SJCRH30 (cell line): ENCODE measurements around the gene SESN1. TPM values are rescaled to one million over a fixed set of nuclear protein-coding genes. Genes with fewer than 3 reads are reported as not detected.

Experiments used
- DNase-seq, 2 experiments: peaks; one replicate each; pipeline ENCODE4 v3.0.0-alpha.2; 2015 to 2020
- H3K27ac ChIP-seq: fragments of 250-450 bp; sonication (Bioruptor Pico); 2 replicates; pipeline ENCODE4 v1.5.1; 2020; ENCODE audit warnings: mild to moderate bottlenecking, moderate library complexity
- H3K27me3 ChIP-seq: fragments of 250-450 bp; sonication (Bioruptor Pico); 2 replicates; pipeline ENCODE4 v1.5.1; 2020; ENCODE audit warnings: mild to moderate bottlenecking, moderate library complexity
- H3K36me3 ChIP-seq: fragments of 250-450 bp; sonication (Bioruptor Pico); 2 replicates; pipeline ENCODE4 v1.5.1; 2020; ENCODE audit warnings: mild to moderate bottlenecking, moderate library complexity
- H3K4me1 ChIP-seq: fragments of 250-450 bp; sonication (Bioruptor Pico); 2 replicates; pipeline ENCODE4 v1.5.1; 2020; ENCODE audit warnings: mild to moderate bottlenecking, moderate library complexity
- H3K4me3 ChIP-seq: fragments of 250-450 bp; sonication (Bioruptor Pico); 2 replicates; pipeline ENCODE4 v1.5.1; 2020; ENCODE audit warnings: mild to moderate bottlenecking, moderate library complexity
- H3K9me3 ChIP-seq: fragments of 250-450 bp; sonication (Bioruptor Pico); replicated peaks from 2 replicates; pipeline ENCODE4 v1.5.1; 2020; ENCODE audit warnings: mild to moderate bottlenecking, moderate library complexity
- total RNA-seq: library from RNA; depleted of rRNA; stranded (reverse); fragments of >200 nt; shearing (Covaris generic); gene quantifications from 2 replicates; pipeline ENCODE4 v1.2.3, GENCODE V29; 2014

Gene SESN1
- total RNA-seq, 1 experiment from 2014 or later, result 23.7 TPM

- Histone ChIP-seq H3K4me3 (no peak overlapping the region), H3K4me1 (0 out of 2 replicates have a peak, but pooled peaks cover 3% of the 10 kb centered on the region), H3K27me3 (no peaks in the 10 kb centered on the region), H3K9me3 (no peaks in the 10 kb centered on the region), H3K27ac (no peak overlapping the region), H3K36me3 (no peaks in the 10 kb centered on the region)
- no peak for DNase-seq
These were observed 124.9 kb downstream of the SESN1 start for GRCh38 chr6:108969776-108970175.

GRCh38 chr6:108968325-108969316 is 126.0 kb downstream of the SESN1 start:
- no peak overlapping the region for H3K4me3 ChIP-seq
- no peaks in the 10 kb centered on the region for H3K9me3 ChIP-seq
- no peaks in the 10 kb centered on the region for H3K36me3 ChIP-seq
- no peak overlapping the region for H3K27ac ChIP-seq
- no peaks in the 10 kb centered on the region for H3K27me3 ChIP-seq
- H3K4me1 ChIP-seq, result 0 out of 2 replicates have a peak, but pooled peaks cover 3% of the 10 kb centered on the region
- DNase-seq, result no peak

GRCh38 chr6:108966855-108967755 is 127.5 kb downstream of the SESN1 start:
- no peak overlapping the region for H3K27ac ChIP-seq
- H3K9me3 ChIP-seq, result no peaks in the 10 kb centered on the region
- no peaks in the 10 kb centered on the region for H3K27me3 ChIP-seq
- H3K36me3 ChIP-seq, result no peaks in the 10 kb centered on the region
- 0 out of 2 replicates have a peak, but pooled peaks cover 3% of the 10 kb centered on the region for H3K4me1 ChIP-seq
- peak overlapping the region; percentile 20 for H3K4me3 ChIP-seq
- peak; percentile 59 to 76 for DNase-seq

GRCh38 chr6:108966251-108966650 is 128.4 kb downstream of the SESN1 start:
- 0 out of 2 replicates have a peak, but pooled peaks cover 3% of the 10 kb centered on the region for H3K4me1 ChIP-seq
- no peaks in the 10 kb centered on the region for H3K9me3 ChIP-seq
- peak overlapping the region; percentile 20 for H3K4me3 ChIP-seq
- no peaks in the 10 kb centered on the region for H3K36me3 ChIP-seq
- DNase-seq, result no peak
- H3K27me3 ChIP-seq, result no peaks in the 10 kb centered on the region
- H3K27ac ChIP-seq, result no peak overlapping the region

- no peaks in the 10 kb centered on the region for H3K9me3 ChIP-seq
- DNase-seq, result no peak
- no peaks in the 10 kb centered on the region for H3K4me1 ChIP-seq
- H3K4me3 ChIP-seq, result no peak overlapping the region
- H3K27ac ChIP-seq, result no peak overlapping the region
- no peaks in the 10 kb centered on the region for H3K36me3 ChIP-seq
- H3K27me3 ChIP-seq, result no peaks in the 10 kb centered on the region
These were observed 132.7 kb downstream of the SESN1 start for GRCh38 chr6:108961985-108962384.

GRCh38 chr6:108961077-108961476 is 133.6 kb downstream of the SESN1 start:
- no peak overlapping the region for H3K27ac ChIP-seq
- no peak overlapping the region for H3K4me3 ChIP-seq
- no peaks in the 10 kb centered on the region for H3K36me3 ChIP-seq
- H3K27me3 ChIP-seq, result no peaks in the 10 kb centered on the region
- no peak for DNase-seq
- H3K4me1 ChIP-seq, result no peaks in the 10 kb centered on the region
- no peaks in the 10 kb centered on the region for H3K9me3 ChIP-seq

- Histone ChIP-seq H3K9me3 (no peaks in the 10 kb centered on the region), H3K4me3 (no peak overlapping the region), H3K27ac (no peak overlapping the region), H3K27me3 (no peaks in the 10 kb centered on the region), H3K4me1 (no peaks in the 10 kb centered on the region), H3K36me3 (no peaks in the 10 kb centered on the region)
- DNase-seq, result no peak
These were observed 134.0 kb downstream of the SESN1 start for GRCh38 chr6:108960601-108961000.

GRCh38 chr6:108959972-108960582 is 134.6 kb downstream of the SESN1 start:
- Histone ChIP-seq H3K4me3 (no peak overlapping the region), H3K27ac (no peak overlapping the region), H3K36me3 (no peaks in the 10 kb centered on the region), H3K9me3 (no peaks in the 10 kb centered on the region), H3K4me1 (no peaks in the 10 kb centered on the region), H3K27me3 (no peaks in the 10 kb centered on the region)
- no peak for DNase-seq

GRCh38 chr6:108958900-108959770 is 135.5 kb downstream of the SESN1 start:
- Histone ChIP-seq H3K9me3 (no peaks in the 10 kb centered on the region), H3K27me3 (no peaks in the 10 kb centered on the region), H3K36me3 (no peaks in the 10 kb centered on the region), H3K4me3 (no peak overlapping the region), H3K27ac (no peak overlapping the region), H3K4me1 (no peaks in the 10 kb centered on the region)
- DNase-seq, result no peak

GRCh38 chr6:108957221-108957620 is 137.4 kb downstream of the SESN1 start:
- DNase-seq, result no peak
- no peaks in the 10 kb centered on the region for H3K4me1 ChIP-seq
- H3K27me3 ChIP-seq, result no peaks in the 10 kb centered on the region
- no peak overlapping the region for H3K4me3 ChIP-seq
- no peaks in the 10 kb centered on the region for H3K36me3 ChIP-seq
- H3K9me3 ChIP-seq, result no peaks in the 10 kb centered on the region
- no peak overlapping the region for H3K27ac ChIP-seq

GRCh38 chr6:108955329-108955949 is 139.2 kb downstream of the SESN1 start:
- H3K36me3 ChIP-seq, result no peaks in the 10 kb centered on the region
- H3K4me3 ChIP-seq, result no peak overlapping the region
- no peaks in the 10 kb centered on the region for H3K27me3 ChIP-seq
- no peak for DNase-seq
- H3K4me1 ChIP-seq, result no peaks in the 10 kb centered on the region
- H3K27ac ChIP-seq, result no peak overlapping the region
- no peaks in the 10 kb centered on the region for H3K9me3 ChIP-seq

- Histone ChIP-seq H3K4me1 (no peaks in the 10 kb centered on the region), H3K36me3 (no peaks in the 10 kb centered on the region), H3K4me3 (no peak overlapping the region), H3K9me3 (no peaks in the 10 kb centered on the region), H3K27me3 (no peaks in the 10 kb centered on the region), H3K27ac (no peak overlapping the region)
- DNase-seq, result no peak
These were observed 141.0 kb downstream of the SESN1 start for GRCh38 chr6:108953681-108954080.

- H3K4me3 ChIP-seq, result no peak overlapping the region
- no peak overlapping the region for H3K27ac ChIP-seq
- no peaks in the 10 kb centered on the region for H3K9me3 ChIP-seq
- H3K4me1 ChIP-seq, result peaks cover 3% of the 10 kb centered on the region; the same call in 1 of the 2 replicates
- H3K27me3 ChIP-seq, result no peaks in the 10 kb centered on the region
- no peak for DNase-seq
- no peaks in the 10 kb centered on the region for H3K36me3 ChIP-seq
These were observed 141.7 kb downstream of the SESN1 start for GRCh38 chr6:108952776-108953486.
